Peyer's patch (tissue), 4 donors: ENCODE results near the gene ALDH5A1.

ENCODE experiments used
- POLR2A ChIP-seq, 2 donors: fragments of 450-650 bp; IDR thresholded peaks; one replicate each; pipeline ENCODE4 v1.5.1; 2017; ENCODE audit warnings: antibody characterized with exemption in 2 of 2, mild to moderate bottlenecking in 2 of 2, moderate library complexity in 2 of 2
- TF ChIP-seq, protein P1 (sequence below), 6 experiments: fragments of 450-650 bp in 4 of 6; fragments of 200-600 bp in 2 of 6; sonication (generic) in 1 of 6; IDR thresholded peaks; one replicate each; pipeline ENCODE4 v1.5.1; 2017 to 2019; ENCODE audit warnings: antibody characterized with exemption in 6 of 6, mild to moderate bottlenecking in 3 of 6, moderate library complexity in 1 of 6

DNA sequence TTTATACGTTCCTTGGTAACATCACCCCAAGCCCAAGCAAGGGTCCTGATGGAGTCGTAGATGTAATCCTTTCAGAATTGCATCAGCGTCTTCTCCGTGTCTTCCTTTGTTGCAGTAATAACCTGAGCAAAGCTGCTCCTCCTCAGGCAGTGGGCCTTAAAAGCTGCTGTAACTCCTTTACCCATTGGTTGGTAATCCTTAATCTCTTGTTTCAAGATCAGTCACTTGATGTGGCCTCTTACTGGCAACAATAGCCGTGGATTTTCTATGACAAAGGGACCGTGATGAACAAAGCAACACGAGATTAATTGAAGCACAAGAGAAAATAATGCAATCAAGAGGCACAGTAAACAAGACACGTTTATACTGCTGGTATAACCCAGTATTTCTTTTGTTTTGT is 44.6 kb downstream of the ALDH5A1 start:
- TF ChIP-seq POLR2A (IDR thresholded peaks at IDR 0.05) = no peak
- TF ChIP-seq, protein P1, sequence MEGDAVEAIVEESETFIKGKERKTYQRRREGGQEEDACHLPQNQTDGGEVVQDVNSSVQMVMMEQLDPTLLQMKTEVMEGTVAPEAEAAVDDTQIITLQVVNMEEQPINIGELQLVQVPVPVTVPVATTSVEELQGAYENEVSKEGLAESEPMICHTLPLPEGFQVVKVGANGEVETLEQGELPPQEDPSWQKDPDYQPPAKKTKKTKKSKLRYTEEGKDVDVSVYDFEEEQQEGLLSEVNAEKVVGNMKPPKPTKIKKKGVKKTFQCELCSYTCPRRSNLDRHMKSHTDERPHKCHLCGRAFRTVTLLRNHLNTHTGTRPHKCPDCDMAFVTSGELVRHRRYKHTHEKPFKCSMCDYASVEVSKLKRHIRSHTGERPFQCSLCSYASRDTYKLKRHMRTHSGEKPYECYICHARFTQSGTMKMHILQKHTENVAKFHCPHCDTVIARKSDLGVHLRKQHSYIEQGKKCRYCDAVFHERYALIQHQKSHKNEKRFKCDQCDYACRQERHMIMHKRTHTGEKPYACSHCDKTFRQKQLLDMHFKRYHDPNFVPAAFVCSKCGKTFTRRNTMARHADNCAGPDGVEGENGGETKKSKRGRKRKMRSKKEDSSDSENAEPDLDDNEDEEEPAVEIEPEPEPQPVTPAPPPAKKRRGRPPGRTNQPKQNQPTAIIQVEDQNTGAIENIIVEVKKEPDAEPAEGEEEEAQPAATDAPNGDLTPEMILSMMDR (IDR thresholded peaks at IDR 0.05) = no peak
